Measurements from ENCODE around the gene PPBP.

The PPBP gene

GRCh38 chr4:73988061-73988460 lies at the start of gene PPBP:
TSS of gene PPBP (minus strand) at chr4:73988190. CDS start at chr4:73988103, 87 bp downstream.
- TF ChIP-seq ZNF274 (IDR thresholded peaks at IDR 0.05; ENCODE audit: low read depth, low read length), result no peak
- H3K4me3 ChIP-seq (ENCODE audit: low read length), result no peak within 1 kb of the TSS

- no peak for TF ChIP-seq ZNF274 (IDR thresholded peaks at IDR 0.05; ENCODE audit: low read depth, low read length)
- H3K4me3 ChIP-seq (ENCODE audit: low read length), result no peak overlapping the region; the same call in 1 of the 2 replicates
Measured at GRCh38 chr4:74037076-74037955, 49.3 kb upstream of the PPBP start.

- TF ChIP-seq ZNF274 (IDR thresholded peaks at IDR 0.05; ENCODE audit: low read depth, low read length), result no peak
- no peak overlapping the region for H3K4me3 ChIP-seq (ENCODE audit: low read length)
Measured at GRCh38 chr4:74033739-74034138, 45.7 kb upstream of the PPBP start.

GRCh38 chr4:74032064-74032463 lies 44.1 kb upstream of the PPBP start:
- TF ChIP-seq ZNF274 (IDR thresholded peaks at IDR 0.05; ENCODE audit: low read depth, low read length), result no peak

GRCh38 chr4:74031576-74031975 lies 43.6 kb upstream of the PPBP start:
- no peak overlapping the region for H3K4me3 ChIP-seq (ENCODE audit: low read length)
- no peak for TF ChIP-seq ZNF274 (IDR thresholded peaks at IDR 0.05; ENCODE audit: low read depth, low read length)

More at GRCh38 chr4:74032064-74032463, 44.1 kb upstream of the PPBP start:
- H3K4me3 ChIP-seq (ENCODE audit: low read length), result no peak overlapping the region

GRCh38 chr4:74030285-74030684 lies 42.3 kb upstream of the PPBP start:
- TF ChIP-seq ZNF274 (IDR thresholded peaks at IDR 0.05; ENCODE audit: low read depth, low read length), result no peak
- H3K4me3 ChIP-seq (ENCODE audit: low read length), result no peak overlapping the region

- no peak overlapping the region for H3K4me3 ChIP-seq (ENCODE audit: low read length)
- no peak for TF ChIP-seq ZNF274 (IDR thresholded peaks at IDR 0.05; ENCODE audit: low read depth, low read length)
Measured at GRCh38 chr4:74028504-74028903, 40.5 kb upstream of the PPBP start.

GRCh38 chr4:74023709-74024108 lies 35.7 kb upstream of the PPBP start:
- TF ChIP-seq ZNF274 (IDR thresholded peaks at IDR 0.05; ENCODE audit: low read depth, low read length), result no peak
- H3K4me3 ChIP-seq (ENCODE audit: low read length), result no peak overlapping the region

- TF ChIP-seq ZNF274 (IDR thresholded peaks at IDR 0.05; ENCODE audit: low read depth, low read length), result no peak
- H3K4me3 ChIP-seq (ENCODE audit: low read length), result no peak overlapping the region
Measured at GRCh38 chr4:74021601-74022000, 33.6 kb upstream of the PPBP start.

GRCh38 chr4:74018771-74019170 lies 30.8 kb upstream of the PPBP start:
- TF ChIP-seq ZNF274 (IDR thresholded peaks at IDR 0.05; ENCODE audit: low read depth, low read length), result no peak
- H3K4me3 ChIP-seq (ENCODE audit: low read length), result no peak overlapping the region

GRCh38 chr4:74018116-74018515 lies 30.1 kb upstream of the PPBP start:
- no peak for TF ChIP-seq ZNF274 (IDR thresholded peaks at IDR 0.05; ENCODE audit: low read depth, low read length)
- H3K4me3 ChIP-seq (ENCODE audit: low read length), result no peak overlapping the region

- TF ChIP-seq ZNF274 (IDR thresholded peaks at IDR 0.05; ENCODE audit: low read depth, low read length), result no peak
Measured at GRCh38 chr4:74016068-74016467, 28.1 kb upstream of the PPBP start.

GRCh38 chr4:74015126-74015780 lies 27.3 kb upstream of the PPBP start:
- TF ChIP-seq ZNF274 (IDR thresholded peaks at IDR 0.05; ENCODE audit: low read depth, low read length), result no peak
- no peak overlapping the region for H3K4me3 ChIP-seq (ENCODE audit: low read length)

More at GRCh38 chr4:74016068-74016467, 28.1 kb upstream of the PPBP start:
- no peak overlapping the region for H3K4me3 ChIP-seq (ENCODE audit: low read length)

GRCh38 chr4:74014332-74014731 lies 26.3 kb upstream of the PPBP start:
- H3K4me3 ChIP-seq (ENCODE audit: low read length), result no peak overlapping the region
- TF ChIP-seq ZNF274 (IDR thresholded peaks at IDR 0.05; ENCODE audit: low read depth, low read length), result no peak

- TF ChIP-seq ZNF274 (IDR thresholded peaks at IDR 0.05; ENCODE audit: low read depth, low read length), result no peak
- no peak overlapping the region for H3K4me3 ChIP-seq (ENCODE audit: low read length)
Measured at GRCh38 chr4:74013264-74013663, 25.3 kb upstream of the PPBP start.

Measured in GM08714 (cell line).